NCI-H128 (cell line): ENCODE data around the gene AP1M1.

Experiments used
- DNase-seq: peaks from one replicate; lab custom pipeline; 2025; ENCODE audit not compliant: unreplicated experiment; lab: John Stamatoyannopoulos, UW

AP1M1 gene

DNA sequence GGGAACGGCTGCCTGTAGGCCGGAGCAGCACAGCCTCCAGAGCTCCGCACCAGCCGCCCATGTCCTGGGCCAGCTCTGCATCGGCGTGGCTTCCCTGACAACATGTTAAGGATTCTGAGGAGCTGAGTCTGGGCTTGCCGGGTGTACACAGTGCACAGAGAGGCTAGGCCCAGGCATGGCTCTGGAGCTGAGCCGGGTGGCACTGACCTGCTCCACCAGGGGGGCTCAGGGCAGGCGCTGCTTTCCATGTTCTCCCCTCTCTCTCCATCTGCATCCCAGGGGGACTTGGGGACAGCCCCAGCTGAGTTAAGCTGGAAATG, 31.6 kb downstream of the AP1M1 start:
- DNase-seq, result no peak

DNA sequence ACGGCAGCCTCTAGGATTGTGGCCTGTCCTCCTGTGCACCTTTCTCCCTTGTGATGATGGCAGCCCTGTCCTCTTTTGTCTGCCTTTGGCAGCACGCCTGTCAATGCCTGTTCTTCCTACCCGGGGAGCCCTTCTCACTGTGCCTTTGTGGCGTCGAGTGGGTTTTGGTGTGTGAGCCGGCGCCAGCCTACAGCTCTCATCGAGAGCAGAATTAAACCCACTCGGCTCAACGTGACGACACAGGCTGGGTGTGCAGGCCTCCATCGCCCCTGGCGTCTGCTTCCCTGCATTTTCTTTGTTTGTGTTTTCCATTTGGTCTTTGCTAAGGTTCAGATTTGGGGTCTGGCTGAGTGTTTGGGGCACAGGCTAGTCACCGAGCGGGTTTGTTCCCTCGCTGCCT, 34.4 kb downstream of the AP1M1 start:
- DNase-seq, result no peak

DNA sequence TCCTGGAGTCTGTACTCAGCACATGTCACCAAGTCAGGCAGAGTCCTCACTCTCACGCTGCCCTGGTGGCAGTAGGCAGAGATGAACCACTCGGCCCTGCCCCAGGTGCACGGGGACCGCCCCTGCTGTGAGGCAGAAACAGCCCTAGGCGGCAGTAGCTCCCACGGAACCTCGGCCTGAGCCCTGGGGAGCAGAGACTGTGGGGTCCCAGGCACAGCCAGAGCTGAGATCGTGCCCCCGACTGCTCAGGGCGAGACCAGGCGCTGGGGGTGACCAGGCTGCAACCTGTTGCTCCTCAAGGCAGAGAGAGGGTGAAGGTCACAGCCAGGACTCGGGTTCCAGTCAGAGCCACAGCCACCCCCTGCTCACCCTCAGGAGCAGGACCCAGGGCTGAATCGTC, 34.9 kb downstream of the AP1M1 start:
- no peak for DNase-seq

DNA sequence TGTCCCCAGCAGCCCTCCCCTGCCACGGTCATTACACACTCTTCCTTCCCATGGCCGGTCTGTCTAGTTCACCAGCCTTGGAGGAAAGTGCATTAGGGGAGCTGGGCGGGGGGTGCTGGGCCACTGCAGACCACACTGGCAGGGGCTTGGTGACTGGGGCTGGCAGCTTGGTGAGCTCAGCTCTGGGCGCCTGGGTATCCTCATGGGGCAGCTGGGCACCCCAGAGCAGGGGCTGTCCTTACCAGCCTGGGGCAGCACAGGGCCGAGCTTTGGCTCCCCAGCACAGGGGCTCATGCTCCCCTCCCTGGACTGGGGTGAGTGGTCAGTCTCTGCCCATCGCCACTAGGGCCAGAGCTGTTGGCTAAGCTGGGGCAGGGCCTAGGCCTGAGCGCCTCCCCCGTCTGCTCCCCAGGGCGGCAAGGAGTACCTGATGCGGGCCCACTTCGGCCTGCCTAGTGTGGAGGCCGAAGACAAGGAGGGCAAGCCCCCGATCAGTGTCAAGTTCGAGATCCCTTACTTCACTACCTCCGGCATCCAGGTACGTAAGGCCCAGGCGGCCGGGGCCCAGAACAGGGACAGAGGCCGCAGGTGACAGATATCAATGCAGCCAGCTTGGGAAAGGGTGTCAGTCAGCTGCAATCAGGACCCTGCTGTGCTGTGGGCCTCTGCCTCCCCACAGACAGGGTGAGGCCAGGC, 35.5 kb downstream of the AP1M1 start:
- no peak for DNase-seq

DNA sequence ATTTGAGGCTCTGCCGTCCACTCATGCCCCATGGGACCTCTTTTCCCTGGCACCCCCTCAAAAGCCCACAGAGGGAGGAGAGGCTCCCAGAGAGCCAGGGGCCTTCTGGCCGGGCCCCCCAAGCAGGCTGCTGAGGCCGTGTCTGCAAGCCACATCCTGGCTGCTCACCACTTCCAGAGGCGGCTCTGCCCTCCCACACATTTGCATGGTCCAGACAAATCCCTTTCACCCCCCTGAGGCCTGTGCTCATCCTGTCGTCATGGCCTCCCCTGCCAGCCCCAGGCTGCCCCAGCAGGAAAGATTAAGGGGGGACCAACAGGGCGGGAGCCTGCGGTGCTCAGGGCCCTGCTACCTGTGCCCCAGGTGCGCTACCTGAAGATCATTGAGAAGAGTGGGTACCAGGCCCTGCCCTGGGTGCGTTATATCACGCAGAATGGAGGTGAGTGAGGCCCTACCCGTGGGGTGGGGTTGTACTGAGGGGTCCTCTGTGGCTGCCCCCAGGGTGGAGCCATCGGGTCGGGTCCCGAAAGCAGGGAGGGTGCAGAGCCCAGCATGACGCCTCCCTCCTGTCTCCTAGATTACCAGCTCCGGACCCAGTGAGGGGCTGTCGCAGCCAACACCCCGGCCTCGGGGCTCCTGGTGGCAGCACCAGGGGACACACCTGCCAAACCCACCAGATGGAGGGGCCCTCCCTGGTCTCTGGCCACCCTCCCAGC, 36.3 kb downstream of the AP1M1 start:
- DNase-seq, result no peak

DNA sequence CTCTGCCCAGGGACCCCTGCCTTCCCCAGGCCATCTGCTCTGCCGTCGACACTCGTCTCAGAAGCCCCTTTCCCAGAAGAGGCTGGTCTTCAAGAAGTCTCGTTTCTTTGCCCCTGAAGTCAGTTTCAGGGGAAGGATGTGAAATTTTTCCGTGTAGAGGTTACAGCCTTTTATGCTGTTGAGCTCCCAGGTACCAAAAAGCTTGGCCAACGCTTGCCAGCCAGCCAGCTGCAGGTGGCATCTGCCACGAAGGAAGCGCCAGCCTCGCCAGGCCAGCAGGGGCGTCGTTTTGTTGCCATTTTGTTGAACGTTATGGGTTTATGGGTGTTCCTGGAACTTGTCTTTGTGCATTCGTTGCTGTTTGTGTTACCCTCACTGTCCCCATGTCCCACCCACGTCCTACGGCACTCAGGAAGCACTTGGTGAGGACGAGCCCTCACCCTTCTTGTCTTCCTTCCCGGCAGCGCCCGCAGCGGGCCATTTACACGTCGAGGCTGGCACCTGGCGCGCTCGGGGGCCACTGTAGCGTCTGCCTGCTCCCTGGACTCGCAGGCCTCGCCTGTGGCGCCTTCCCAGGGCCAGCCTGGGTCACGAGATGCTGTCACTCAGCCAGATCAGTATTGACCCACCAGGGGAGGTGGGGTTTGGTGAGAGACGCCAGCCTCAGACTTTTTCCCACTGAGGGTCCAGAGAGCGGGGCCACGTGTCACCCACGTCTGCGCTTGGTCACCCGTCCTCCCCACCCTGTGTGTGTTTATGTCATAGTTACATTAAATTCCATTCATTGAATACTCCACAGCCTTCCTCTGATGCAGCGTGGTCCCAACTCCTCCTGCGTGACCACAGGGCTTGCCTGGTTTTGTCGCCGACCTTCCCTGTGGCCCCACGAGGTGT, 37.1 kb downstream of the AP1M1 start:
- DNase-seq, result no peak

DNA sequence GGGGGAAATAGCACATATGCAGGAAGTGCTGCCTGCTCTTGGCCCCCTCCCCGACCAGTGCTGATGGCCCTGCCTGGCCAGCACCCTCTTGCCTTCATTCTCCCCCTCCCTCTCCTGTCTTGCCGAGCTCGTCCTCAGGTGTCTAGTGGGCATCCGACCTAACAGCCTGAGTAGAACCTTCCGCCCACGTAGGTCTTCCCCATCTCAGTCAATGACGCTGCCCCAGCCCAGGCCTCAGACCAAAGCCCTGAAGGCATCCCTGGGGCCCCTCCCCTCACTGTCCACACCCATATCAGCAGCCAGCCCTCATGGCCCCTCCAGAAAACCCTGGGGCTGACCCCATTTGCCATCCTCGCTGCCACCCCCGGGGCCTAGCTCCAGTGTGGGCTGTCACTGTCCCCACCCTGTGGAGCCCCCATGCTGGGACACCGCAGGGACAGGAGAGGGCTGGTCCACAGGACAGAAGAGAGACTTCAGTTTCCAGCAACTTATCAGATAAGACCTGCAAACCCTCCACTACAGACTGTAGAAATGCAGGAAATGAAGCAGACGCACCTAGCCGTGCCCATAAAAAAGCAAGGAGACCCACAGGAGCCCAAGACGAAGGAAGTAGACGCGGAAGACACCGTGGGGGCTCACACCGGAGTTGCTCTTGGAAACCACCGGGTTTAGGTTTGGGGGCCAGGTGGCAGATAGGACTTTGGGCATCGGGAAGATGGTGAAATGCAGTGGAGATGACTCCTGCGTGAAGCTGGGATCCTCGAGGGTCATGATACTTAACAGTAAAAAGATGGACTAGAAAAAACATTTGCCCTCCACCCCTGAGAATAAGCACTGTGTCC, 38.3 kb downstream of the AP1M1 start:
- DNase-seq, result no peak

DNA sequence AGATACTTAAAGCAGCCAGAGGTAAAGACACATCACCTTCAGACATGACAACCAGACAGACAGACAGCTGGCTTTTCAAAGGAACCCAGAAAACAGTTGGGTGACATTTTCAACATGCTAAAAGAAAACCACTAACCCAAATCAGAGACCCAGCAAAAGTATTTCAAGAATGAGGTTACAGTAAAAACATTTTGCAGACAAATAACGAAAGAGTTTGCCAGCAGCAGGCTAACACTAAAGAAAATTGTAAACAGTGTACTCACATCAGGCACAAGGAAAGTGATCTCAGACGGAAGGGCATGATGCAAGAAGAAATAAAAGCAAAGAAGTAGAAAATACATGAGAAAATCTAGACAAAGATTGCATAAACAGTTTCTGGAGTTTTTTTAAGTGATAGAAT, 46.4 kb downstream of the AP1M1 start:
- no peak for DNase-seq

DNA sequence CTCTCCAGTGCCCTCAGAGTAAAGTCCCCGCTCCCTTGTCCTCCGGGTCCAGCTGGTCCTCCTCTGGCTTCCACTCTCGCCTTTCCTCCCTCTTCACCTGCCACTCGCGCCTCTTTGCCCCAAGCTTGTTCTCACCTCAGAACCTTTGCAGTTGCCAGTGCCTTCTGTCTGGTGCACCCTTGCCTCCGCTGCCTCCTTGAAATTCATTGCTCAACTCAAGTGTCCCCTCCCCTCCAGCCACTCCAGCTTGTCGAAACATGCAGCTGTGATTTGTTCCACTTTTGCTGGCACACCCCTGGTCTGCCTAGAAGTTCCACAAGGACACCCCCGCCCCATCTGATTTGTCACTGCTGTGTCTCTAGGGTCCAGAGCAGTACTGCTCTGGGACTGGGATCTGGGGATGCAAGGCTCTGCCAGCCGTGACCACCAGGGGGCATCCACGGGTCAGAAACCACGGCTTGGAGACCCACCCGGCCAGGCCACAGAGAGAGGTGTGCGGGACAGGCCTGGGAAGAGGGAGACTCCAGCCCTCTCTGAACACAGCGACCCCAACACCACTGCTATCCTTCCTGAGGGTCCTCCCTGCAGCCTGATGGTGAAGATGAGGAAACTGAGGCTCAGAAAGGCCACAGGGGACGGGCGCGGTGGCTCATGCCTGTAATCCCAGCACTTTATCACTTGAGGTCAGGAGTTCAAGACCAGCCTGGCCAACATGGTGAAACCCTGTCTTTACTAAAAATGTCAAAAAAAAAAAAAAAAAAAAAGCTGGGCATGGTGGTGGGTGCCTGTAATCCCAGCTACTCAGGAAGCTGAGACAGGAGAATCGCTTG, 49.9 kb downstream of the AP1M1 start:
- DNase-seq, result peak; percentile 38

DNA sequence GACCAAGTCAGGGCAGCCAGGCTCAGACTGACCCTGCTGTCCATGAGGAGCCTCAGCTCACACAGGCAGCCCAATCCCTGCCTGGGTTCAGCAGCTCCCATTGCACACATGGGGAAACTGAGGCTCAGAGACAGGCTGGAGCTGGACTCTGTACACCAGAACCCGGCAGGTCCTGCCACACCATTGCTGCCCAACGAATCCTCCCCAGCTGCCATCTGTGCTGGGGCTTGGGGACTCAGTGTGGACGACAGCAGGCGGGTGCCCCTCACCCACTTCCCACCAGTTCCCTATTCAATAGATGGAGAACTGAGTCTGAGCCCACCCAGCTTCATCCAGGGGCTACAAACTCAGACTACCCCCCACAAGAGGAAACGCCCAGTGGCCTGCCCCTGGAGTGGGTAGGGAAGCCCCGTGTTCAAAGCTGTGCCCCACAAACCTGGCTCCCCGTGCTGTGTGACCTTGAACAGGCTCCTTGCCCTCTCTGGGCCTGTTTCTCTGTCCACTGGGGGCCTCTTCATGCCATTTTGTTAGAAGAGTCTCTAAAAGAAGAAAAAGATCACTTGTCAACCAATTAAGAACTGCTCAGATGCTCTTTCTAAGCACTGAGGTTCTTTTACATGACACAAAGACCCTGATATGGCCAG, 50.8 kb downstream of the AP1M1 start:
- no peak for DNase-seq

DNA sequence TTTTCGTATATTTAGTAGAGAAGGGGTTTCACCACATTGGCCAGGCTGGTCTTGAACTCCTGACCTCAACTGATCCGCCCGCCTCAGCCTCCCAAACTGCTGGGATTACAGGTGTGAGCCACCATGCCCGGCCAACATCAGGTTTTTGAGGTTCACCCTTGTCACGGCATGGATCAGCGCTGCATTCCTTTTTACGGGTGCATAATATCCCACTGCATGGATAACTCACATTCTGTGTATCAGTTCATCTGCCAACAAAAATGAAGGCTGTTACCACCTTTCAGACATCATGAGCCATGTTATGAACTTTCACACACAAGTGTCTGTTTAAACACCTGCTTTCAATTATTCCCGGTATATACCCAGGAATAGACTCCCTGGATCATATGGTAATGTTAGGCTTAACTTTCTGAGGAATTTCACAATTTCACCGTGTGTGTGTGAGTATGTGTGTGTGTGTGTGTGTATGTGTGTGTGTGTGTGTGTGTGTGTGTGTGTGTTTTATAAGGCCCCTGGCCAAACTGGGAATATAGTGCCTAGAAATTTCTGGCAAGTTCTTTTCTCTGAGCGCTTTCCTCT, 52.2 kb downstream of the AP1M1 start:
- DNase-seq, result no peak

DNA sequence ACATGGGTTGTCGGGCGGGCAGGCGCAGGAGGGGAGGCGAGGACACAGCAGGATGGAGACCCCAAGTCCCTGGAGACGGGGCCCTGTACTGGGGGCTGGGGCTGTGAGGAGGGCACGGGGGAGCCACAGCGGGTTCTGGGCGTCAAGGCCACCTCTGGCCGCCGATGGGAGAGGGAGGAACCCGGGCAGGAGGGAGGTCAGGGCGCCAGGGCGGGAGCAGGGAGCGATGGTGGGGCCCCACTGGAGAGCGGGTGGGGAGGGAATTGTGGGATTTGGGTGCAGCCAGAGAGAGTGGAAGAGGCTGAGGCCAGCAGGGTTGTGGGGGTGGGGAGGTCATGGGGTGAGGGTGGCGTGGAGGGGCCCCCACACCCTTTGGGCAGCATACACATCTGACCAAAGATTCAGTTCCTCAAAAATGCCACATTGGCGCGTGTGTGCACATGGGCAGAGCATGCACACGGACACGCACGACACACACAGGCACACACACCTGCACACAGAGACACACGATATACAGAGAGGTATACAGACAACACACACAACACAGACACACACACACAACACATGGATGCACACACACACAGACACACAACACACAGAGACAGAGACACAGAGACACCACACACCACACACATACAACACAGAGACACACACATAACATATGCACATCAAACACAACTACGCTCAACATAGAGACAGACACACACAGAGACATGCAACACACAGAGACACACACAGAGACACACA, 54.9 kb downstream of the AP1M1 start:
- no peak for DNase-seq

DNA sequence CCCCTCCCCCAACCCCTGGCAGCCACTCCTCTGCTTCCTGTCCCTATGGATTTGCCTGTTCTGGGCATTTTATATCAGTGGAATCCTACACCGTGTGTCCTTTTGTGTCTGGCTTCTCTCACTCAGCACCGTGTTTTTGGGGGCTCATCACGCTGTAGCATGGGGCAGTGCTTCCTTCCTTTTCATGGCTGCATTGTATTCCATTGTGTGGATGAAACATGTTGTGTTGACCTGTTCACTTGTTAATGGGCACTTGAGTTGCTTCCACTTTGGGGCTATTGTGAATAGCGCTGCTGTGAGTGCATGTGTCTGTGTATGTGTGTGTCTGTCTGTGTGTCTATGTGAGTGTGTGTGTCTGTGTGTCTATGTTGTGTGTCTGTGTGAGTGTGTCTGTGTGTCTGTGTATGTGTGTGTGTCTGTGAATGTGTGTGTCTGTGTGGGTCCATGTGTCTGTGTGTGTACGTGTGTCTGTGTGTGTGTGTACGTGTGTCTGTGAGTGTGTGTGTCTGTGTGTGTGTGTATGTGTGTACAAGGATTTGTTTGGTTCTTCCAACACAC, 57.2 kb downstream of the AP1M1 start:
- DNase-seq, result no peak

DNA sequence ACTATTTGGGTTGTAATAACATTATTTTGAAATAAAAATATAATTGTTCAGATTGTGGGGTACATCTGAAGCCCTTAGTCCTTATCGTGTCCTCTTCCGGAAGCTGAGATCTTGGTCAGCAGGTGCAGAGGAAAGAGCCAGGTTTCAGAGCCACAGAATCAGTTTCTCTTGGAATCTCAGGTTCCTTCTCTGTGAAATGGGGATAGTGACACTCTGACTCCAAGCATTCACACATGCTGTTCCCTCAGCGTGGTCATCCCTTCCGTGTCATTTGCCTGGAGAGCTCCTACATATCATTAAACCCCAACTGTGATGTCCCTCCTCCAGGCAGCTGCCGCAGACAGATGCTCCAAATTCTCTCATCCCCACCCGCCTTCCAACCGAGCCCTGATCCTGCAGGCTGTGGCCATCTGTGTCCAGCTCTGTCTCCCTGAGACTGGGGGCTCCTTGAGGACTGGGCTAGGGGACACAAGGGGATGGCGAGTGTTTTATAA, 59.8 kb downstream of the AP1M1 start:
- DNase-seq, result no peak

DNA sequence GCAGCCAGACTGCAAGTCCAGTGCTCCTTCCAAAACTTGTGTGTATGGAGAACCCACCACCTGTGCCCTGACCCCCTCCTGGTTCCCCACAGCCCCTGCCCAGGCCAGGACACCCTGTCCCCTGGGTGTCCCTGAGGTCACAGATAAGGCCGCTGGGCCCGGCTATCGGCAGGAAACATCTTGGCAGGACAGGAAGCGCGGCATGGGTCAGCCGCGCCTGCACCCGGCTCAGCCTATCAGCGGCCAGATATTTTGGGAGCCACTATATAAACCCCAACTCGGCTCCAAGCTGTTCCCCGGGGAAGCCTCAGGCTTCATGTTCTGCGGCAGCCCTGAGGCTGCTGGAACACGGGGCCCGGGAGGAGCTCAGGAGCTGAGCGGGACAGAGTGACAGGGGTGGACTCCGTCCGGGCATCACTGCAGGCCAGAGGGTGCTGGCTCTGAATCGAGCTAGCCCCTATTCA, 60.8 kb downstream of the AP1M1 start:
- no peak for DNase-seq

DNA sequence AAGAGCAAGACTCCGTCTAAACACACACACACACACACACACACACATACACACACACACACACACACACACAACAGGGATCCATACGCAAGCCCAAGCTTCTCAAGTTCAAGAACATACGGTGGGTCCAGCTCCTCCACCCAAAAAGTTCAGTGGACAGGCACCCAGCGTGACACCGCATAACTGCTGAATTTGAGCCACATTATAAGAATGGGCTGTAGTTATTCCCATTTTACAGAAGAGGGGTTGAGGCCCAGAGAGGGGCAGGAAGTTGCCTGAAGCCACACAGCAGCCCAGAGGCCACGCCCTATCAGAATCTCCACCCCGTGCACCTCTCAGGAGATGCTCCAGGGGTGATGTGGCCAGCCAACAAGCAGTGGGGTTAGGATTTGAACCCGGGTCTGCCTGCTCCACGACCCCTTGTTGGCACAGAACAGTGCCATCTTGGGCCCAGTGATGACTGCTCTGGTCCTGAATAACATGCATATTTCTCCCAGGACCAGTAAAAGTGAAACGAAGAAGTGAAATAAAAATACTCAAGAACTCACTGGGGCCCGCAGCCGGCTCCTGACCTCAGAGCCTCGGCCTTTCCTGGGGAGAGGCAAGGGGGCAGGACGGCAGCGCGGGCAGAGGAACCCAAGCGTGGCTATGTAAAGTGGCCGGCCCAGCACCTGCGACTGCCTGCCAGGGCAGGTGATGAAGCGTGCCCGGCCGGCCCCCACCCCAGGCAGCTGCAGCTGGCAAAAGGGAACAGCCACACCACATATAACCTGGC, 61.9 kb downstream of the AP1M1 start:
- no peak for DNase-seq

DNA sequence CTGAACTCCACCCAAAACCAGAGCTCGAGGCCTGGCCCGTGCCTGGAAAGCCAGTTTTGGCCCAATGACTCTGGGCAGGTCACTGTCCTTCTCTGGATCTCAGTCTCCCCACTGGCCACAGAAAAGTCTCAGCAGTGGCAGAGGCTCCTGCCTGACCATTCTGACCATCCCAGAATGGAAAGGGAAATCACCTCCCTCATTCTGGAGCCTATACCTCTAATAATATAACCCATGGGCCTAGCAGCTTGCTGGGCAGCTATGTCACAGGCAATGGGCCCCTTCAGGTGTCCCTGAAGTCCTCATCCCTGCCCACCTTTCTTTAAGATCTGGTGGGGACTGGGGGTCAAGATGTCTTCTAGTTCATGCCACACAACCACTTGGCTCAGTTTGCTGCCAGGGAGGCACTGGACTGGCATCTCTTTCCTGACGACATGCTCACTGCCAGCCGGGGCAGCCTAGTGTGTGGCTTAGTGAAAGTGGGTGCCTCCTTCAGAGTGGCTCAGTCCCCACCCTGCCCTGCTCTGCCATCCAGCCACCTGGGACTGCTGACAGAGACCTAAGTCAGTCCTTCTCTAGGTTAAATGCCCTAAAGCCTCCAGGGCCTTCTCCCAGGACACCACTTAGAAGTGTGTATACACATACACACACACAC, 62.6 kb downstream of the AP1M1 start:
- DNase-seq, result no peak
